Endothelial cell of umbilical vein (primary cell): ENCODE results near the gene GRIN2D.

Source experiments
- EZH2 ChIP-seq: IDR thresholded peaks from 2 replicates; pipeline ENCODE4 v1.6.1; 2012; ENCODE audit warnings: borderline replicate concordance, low read depth, mild to moderate bottlenecking, moderate library complexity, low read length, inconsistent platforms; ENCODE audit not compliant: severe bottlenecking
- FOS ChIP-seq: IDR thresholded peaks from 2 replicates; pipeline ENCODE4 v1.6.1; 2011; ENCODE audit warnings: mild to moderate bottlenecking, low read length, moderate library complexity, borderline replicate concordance; ENCODE audit not compliant: insufficient read depth
- GATA2 ChIP-seq: IDR thresholded peaks from 2 replicates; pipeline ENCODE4 v1.7.0; 2011; ENCODE audit warnings: low read depth, mild to moderate bottlenecking, moderate library complexity, mixed read lengths, low read length; ENCODE audit not compliant: insufficient read length, insufficient read depth
- JUN ChIP-seq: IDR thresholded peaks from 2 replicates; pipeline ENCODE4 v1.6.1; 2011; ENCODE audit warnings: borderline replicate concordance, low read depth; ENCODE audit not compliant: insufficient read length, insufficient read depth
- MYC ChIP-seq: IDR thresholded peaks from one replicate; pipeline ENCODE4 v1.6.1; 2011; ENCODE audit warnings: mild to moderate bottlenecking, low read depth, low read length
- POLR2A ChIP-seq: IDR thresholded peaks from 2 replicates; pipeline ENCODE4 v1.6.1; 2012; ENCODE audit warnings: low read depth, mild to moderate bottlenecking, control low read depth, low read length
- POLR2AphosphoS5 ChIP-seq: IDR thresholded peaks from 2 replicates; pipeline ENCODE4 v1.6.1; 2012; ENCODE audit warnings: low read depth, mild to moderate bottlenecking, control low read depth, low read length, moderate library complexity; ENCODE audit not compliant: insufficient read depth
- TF ChIP-seq, protein P1 (sequence below): IDR thresholded peaks from 2 replicates; pipeline ENCODE4 v1.6.1; 2011; ENCODE audit not compliant: insufficient read depth, insufficient read length
- TF ChIP-seq, protein P2 (sequence below), 2 donors: IDR thresholded peaks; 1 replicate in 1 of 2; 2 replicates in 1 of 2; pipeline ENCODE4 v1.5.1; 2011; ENCODE audit warnings: low read length in 2 of 2, mild to moderate bottlenecking in 2 of 2, moderate library complexity in 2 of 2, control low read depth in 1 of 2, inconsistent platforms in 1 of 2, low read depth in 1 of 2; ENCODE audit not compliant: insufficient read depth in 1 of 2; ENCODE audit errors: extremely low read depth in 1 of 2

DNA sequence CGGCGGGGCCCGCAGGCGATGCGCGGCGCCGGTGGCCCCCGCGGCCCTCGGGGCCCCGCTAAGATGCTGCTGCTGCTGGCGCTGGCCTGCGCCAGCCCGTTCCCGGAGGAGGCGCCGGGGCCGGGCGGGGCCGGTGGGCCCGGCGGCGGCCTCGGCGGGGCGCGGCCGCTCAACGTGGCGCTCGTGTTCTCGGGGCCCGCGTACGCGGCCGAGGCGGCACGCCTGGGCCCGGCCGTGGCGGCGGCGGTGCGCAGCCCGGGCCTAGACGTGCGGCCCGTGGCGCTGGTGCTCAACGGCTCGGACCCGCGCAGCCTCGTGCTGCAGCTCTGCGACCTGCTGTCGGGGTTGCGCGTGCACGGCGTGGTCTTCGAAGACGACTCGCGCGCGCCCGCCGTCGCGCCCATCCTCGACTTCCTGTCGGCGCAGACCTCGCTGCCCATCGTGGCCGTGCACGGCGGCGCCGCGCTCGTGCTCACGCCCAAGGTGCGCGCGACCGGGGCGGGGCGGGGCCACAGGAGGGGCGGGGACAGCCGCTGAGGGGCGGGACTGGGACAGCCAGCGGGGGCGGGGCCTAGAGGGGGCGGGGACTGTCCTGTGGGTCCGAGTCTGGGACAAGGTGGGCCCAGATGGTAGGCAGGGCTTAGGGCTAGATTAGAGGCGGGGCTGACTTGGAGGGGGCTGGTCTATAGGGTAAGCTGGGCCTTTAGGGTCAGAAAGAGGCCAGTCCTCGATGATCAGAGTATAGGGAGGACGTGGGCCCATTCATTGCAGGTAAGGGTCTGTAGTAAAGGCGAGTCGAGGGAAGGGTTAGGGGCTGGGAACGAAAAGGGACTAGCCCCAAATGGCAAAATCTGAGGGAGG lies 5.1 kb downstream of the GRIN2D start:
- TF ChIP-seq, protein P1, sequence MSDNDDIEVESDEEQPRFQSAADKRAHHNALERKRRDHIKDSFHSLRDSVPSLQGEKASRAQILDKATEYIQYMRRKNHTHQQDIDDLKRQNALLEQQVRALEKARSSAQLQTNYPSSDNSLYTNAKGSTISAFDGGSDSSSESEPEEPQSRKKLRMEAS: peak; percentile 52
- TF ChIP-seq, protein P2, sequence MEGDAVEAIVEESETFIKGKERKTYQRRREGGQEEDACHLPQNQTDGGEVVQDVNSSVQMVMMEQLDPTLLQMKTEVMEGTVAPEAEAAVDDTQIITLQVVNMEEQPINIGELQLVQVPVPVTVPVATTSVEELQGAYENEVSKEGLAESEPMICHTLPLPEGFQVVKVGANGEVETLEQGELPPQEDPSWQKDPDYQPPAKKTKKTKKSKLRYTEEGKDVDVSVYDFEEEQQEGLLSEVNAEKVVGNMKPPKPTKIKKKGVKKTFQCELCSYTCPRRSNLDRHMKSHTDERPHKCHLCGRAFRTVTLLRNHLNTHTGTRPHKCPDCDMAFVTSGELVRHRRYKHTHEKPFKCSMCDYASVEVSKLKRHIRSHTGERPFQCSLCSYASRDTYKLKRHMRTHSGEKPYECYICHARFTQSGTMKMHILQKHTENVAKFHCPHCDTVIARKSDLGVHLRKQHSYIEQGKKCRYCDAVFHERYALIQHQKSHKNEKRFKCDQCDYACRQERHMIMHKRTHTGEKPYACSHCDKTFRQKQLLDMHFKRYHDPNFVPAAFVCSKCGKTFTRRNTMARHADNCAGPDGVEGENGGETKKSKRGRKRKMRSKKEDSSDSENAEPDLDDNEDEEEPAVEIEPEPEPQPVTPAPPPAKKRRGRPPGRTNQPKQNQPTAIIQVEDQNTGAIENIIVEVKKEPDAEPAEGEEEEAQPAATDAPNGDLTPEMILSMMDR (IDR thresholded peaks at IDR 0.05; ENCODE audit: extremely low read depth in 1 of 2, insufficient read depth in 1 of 2, low read depth in 1 of 2, low read length in 2 of 2): no peak
- TF ChIP-seq POLR2A (no peak), POLR2AphosphoS5 (peak; percentile 78), MYC (no peak), EZH2 (no peak), JUN (no peak), FOS (no peak), GATA2 (no peak)
